ENCODE measurements around the gene OTX1. TPM values are rescaled to one million over a fixed set of nuclear protein-coding genes. Genes with fewer than 3 reads are reported as not detected.
"Not testable (repeated sequence)": the region's sequence is repeated elsewhere in the genome, so short reads cannot be mapped to it uniquely, and the experiment has no call there.

OTX1 gene
- total and polyA plus RNA-seq, 5 donors from 2014 or later, result not detected

DNA sequence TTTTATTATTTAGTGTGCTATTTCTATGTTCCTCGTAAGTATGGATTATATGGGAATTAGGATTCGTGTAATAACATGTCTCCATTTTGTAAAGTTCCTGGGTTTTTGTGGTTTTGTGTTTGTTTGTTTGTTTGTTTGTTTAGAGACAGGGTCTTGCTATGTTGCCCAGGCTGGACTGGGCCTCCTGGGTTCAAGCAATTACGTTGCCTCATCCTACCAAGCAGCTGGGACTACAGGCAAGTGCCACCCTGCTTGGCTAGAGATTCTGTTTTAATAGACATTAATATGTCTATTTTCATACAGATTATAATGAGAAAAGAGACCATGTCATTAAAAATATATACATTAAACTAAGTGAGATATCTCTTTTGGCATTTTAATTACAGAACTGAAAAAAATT lies 35.2 kb upstream of the OTX1 start:
- Mint-ChIP-seq H3K27ac (no peak overlapping the region), H3K27me3 (no peaks in the 10 kb centered on the region), H3K36me3 (peaks cover 23% of the 10 kb centered on the region), H3K4me1 (no peaks in the 10 kb centered on the region), H3K4me3 (no peak overlapping the region), H3K9me3 (no peaks in the 10 kb centered on the region)
- no peaks in the 10 kb centered on the region for H3K9me3 ChIP-seq (ENCODE audit: control insufficient read depth in 2 of 2, low read length in 2 of 2)
- no peak overlapping the region for H3K4me3 ChIP-seq (ENCODE audit: low read depth, low read length)
- DNase-seq (no peak), ATAC-seq (ENCODE audit: low read depth in 2 of 2) (no peak)
- no peaks in the 10 kb centered on the region for H3K27me3 ChIP-seq (ENCODE audit: control insufficient read depth, insufficient read depth, low read length)
- H3K27ac ChIP-seq (ENCODE audit: insufficient read depth, low read length, poor library complexity, severe bottlenecking), result no peak overlapping the region
- no peaks in the 10 kb centered on the region for H3K36me3 ChIP-seq (ENCODE audit: control insufficient read depth, insufficient read depth, low read length)
- no peaks in the 10 kb centered on the region for H3K4me1 ChIP-seq (ENCODE audit: control insufficient read depth, insufficient read depth, low read length, poor library complexity, severe bottlenecking)

DNA sequence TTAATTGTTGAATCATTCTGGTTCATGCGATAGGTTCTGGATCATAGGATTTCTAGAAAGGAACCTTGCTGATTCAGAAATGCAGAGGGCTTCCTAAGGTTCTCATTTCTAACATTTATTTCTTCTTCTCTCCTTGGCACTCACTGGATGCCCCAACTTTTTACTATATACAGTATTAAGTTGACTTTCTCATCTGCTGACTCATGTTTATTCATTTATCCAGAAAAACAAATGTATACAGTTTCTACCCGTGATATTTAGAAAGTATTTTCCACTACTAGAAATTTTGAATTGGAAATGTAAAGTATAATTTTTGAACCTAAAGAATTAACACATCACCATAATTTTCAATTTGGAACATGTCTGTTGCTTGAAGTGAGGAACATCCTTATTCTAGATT lies 32.2 kb upstream of the OTX1 start:
- Histone ChIP-seq H3K4me3 (ENCODE audit: low read depth, low read length) (no peak overlapping the region), H3K27me3 (ENCODE audit: control insufficient read depth, insufficient read depth, low read length) (no peaks in the 10 kb centered on the region), H3K9me3 (ENCODE audit: control insufficient read depth in 2 of 2, low read length in 2 of 2) (no peaks in the 10 kb centered on the region), H3K27ac (ENCODE audit: insufficient read depth, low read length, poor library complexity, severe bottlenecking) (no peak overlapping the region), H3K36me3 (ENCODE audit: control insufficient read depth, insufficient read depth, low read length) (no peaks in the 10 kb centered on the region), H3K4me1 (ENCODE audit: control insufficient read depth, insufficient read depth, low read length, poor library complexity, severe bottlenecking) (no peaks in the 10 kb centered on the region)
- no peak for DNase-seq
- Mint-ChIP-seq H3K4me1 (no peaks in the 10 kb centered on the region), H3K4me3 (no peak overlapping the region), H3K36me3 (peaks cover 24% of the 10 kb centered on the region), H3K27ac (no peak overlapping the region), H3K9me3 (peaks cover 0 to 4% (median 0%) of the 10 kb centered on the region in 7 donors), H3K27me3 (no peaks in the 10 kb centered on the region)
- no peak for ATAC-seq (ENCODE audit: low read depth in 2 of 2)

DNA sequence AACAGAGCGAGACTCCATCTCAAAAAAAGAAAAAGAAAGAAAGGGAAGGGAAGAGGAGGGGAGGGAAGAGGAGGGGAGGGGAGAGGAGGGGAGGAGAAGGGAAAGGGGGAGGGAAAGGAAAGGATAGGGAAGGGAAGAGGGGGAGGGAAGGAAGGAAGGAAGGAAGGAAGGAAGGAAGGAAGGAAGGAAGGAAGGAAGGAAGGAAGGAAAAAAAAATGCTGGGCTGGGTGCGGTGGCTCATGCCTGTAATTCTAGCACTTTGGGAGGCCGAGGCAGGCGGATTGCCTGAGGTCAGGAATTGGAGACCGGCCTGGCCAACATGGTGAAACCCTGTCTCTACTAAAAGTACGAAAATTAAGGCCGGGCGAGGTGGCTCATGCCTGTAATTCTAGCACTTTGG lies 30.9 kb upstream of the OTX1 start:
- not testable (repeated sequence) for DNase-seq; H3K9me3 Mint-ChIP-seq; H3K9me3 ChIP-seq (ENCODE audit: control insufficient read depth in 2 of 2, low read length in 2 of 2); H3K4me1 ChIP-seq (ENCODE audit: control insufficient read depth, insufficient read depth, low read length, poor library complexity, severe bottlenecking); ATAC-seq (ENCODE audit: low read depth in 2 of 2); H3K27me3 Mint-ChIP-seq; H3K4me1 Mint-ChIP-seq; H3K27ac ChIP-seq (ENCODE audit: insufficient read depth, low read length, poor library complexity, severe bottlenecking); H3K4me3 ChIP-seq (ENCODE audit: low read depth, low read length); H3K27me3 ChIP-seq (ENCODE audit: control insufficient read depth, insufficient read depth, low read length); H3K36me3 ChIP-seq (ENCODE audit: control insufficient read depth, insufficient read depth, low read length); H3K27ac Mint-ChIP-seq; H3K4me3 Mint-ChIP-seq
- peaks cover 22% of the 10 kb centered on the region for H3K36me3 Mint-ChIP-seq

DNA sequence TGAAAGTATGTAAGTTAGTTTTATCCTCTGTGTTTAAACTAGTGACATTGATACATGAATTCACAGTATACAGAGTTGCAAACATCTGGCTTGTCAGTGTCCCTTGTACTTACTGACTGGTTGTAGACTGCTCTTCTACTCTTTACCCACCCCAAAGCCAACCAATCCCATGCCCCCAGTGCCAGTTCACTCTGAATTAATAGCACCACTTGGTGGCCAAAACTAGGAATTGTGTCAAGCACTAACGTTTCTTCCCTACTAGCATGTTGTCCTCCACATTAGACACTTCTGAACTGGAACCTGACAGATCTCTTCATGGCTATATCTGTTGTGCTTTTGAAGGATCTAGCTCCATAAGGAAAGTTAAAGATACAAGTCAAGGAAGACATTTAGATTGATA lies 27.2 kb upstream of the OTX1 start:
- Histone ChIP-seq H3K4me3 (ENCODE audit: low read depth, low read length) (no peak overlapping the region), H3K4me1 (ENCODE audit: control insufficient read depth, insufficient read depth, low read length, poor library complexity, severe bottlenecking) (no peaks in the 10 kb centered on the region), H3K36me3 (ENCODE audit: control insufficient read depth, insufficient read depth, low read length) (no peaks in the 10 kb centered on the region), H3K27me3 (ENCODE audit: control insufficient read depth, insufficient read depth, low read length) (no peaks in the 10 kb centered on the region), H3K9me3 (ENCODE audit: control insufficient read depth in 2 of 2, low read length in 2 of 2) (no peaks in the 10 kb centered on the region), H3K27ac (ENCODE audit: insufficient read depth, low read length, poor library complexity, severe bottlenecking) (no peak overlapping the region)
- Mint-ChIP-seq H3K9me3 (peaks cover 0 to 4% (median 0%) of the 10 kb centered on the region in 7 donors), H3K36me3 (peaks cover 25% of the 10 kb centered on the region), H3K4me1 (no peaks in the 10 kb centered on the region), H3K27me3 (no peaks in the 10 kb centered on the region), H3K4me3 (no peak overlapping the region), H3K27ac (no peak overlapping the region)
- DNase-seq (peak in 1 of 3 donors; percentile 11), ATAC-seq (ENCODE audit: low read depth in 2 of 2) (no peak)

DNA sequence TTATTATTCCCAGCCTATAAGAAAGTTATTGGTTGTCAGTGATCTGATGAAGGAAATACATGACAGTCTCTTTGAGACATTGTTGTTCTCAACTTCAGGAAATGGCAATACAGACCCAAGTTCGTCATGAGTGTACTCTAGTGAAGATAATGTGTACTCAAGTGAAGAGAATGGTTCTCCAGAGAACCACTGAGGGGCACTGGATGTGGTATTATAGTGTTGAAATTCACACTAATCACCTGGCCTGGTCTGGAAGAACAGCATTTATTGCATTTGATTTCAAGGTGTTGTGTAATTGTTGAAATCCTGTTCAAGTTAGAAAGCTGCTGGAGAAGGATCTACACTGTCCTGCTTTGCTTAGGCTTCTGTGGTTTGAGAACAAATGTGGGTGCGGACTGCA lies 23.4 kb upstream of the OTX1 start:
- Mint-ChIP-seq H3K36me3 (peaks cover 20% of the 10 kb centered on the region), H3K4me1 (no peaks in the 10 kb centered on the region), H3K27ac (no peak overlapping the region), H3K27me3 (no peaks in the 10 kb centered on the region), H3K9me3 (peaks cover 0 to 4% (median 0%) of the 10 kb centered on the region in 7 donors), H3K4me3 (no peak overlapping the region)
- H3K27ac ChIP-seq (ENCODE audit: insufficient read depth, low read length, poor library complexity, severe bottlenecking), result no peak overlapping the region
- H3K27me3 ChIP-seq (ENCODE audit: control insufficient read depth, insufficient read depth, low read length), result no peaks in the 10 kb centered on the region
- H3K4me3 ChIP-seq (ENCODE audit: low read depth, low read length), result no peak overlapping the region
- H3K36me3 ChIP-seq (ENCODE audit: control insufficient read depth, insufficient read depth, low read length), result no peaks in the 10 kb centered on the region
- DNase-seq (no peak), ATAC-seq (ENCODE audit: low read depth in 2 of 2) (no peak)
- no peaks in the 10 kb centered on the region for H3K4me1 ChIP-seq (ENCODE audit: control insufficient read depth, insufficient read depth, low read length, poor library complexity, severe bottlenecking)
- H3K9me3 ChIP-seq (ENCODE audit: control insufficient read depth in 2 of 2, low read length in 2 of 2), result no peaks in the 10 kb centered on the region

DNA sequence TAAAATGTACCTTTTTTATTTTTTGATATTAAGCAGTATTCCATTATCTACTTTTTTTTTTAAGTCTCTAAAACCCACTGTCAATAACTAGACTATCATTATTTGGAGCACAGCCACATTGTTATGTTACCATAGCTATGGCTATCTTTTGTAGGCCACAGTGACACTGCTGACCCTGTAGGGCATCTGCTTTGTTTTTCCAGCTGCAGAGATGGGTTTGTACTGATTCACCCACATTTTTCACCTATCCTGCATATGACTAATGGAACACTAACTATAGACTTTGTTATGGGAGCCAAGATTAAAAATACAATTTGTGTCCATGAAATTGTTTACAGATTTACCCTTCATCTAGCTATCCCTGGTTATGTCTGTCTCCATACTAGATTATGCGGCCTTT lies 21.6 kb upstream of the OTX1 start:
- H3K4me1 Mint-ChIP-seq, result no peaks in the 10 kb centered on the region
- DNase-seq, result no peak
- H3K4me3 Mint-ChIP-seq, result no peak overlapping the region
- no peak for ATAC-seq (ENCODE audit: low read depth in 2 of 2)
- no peaks in the 10 kb centered on the region for H3K9me3 ChIP-seq (ENCODE audit: control insufficient read depth in 2 of 2, low read length in 2 of 2)
- no peak overlapping the region for H3K27ac ChIP-seq (ENCODE audit: insufficient read depth, low read length, poor library complexity, severe bottlenecking)
- H3K9me3 Mint-ChIP-seq, result peaks cover 0 to 4% (median 0%) of the 10 kb centered on the region in 7 donors
- H3K4me3 ChIP-seq (ENCODE audit: low read depth, low read length), result no peak overlapping the region
- H3K27me3 ChIP-seq (ENCODE audit: control insufficient read depth, insufficient read depth, low read length), result no peaks in the 10 kb centered on the region
- no peak overlapping the region for H3K27ac Mint-ChIP-seq
- no peaks in the 10 kb centered on the region for H3K27me3 Mint-ChIP-seq
- no peaks in the 10 kb centered on the region for H3K4me1 ChIP-seq (ENCODE audit: control insufficient read depth, insufficient read depth, low read length, poor library complexity, severe bottlenecking)
- H3K36me3 Mint-ChIP-seq, result peaks cover 16% of the 10 kb centered on the region
- no peaks in the 10 kb centered on the region for H3K36me3 ChIP-seq (ENCODE audit: control insufficient read depth, insufficient read depth, low read length)

DNA sequence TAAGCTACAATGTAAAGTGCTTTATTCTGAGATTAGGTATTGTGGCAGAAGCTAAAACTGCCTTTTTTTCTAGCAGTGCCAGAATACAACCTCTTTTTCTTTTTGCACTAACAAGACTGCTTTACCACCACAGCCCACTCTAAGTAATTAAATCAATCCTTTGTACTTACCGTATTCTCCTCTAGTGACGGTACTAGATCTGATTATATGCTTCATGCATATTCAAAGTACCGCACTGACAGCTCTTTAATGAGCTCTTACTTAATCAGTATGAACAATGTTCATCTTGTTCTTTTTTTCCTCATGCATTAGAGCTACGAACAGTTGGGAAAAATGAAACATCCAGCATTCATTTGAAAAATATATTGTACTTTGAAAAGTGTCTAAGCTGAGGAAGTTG lies 16.1 kb upstream of the OTX1 start:
- Mint-ChIP-seq H3K36me3 (peaks cover 5% of the 10 kb centered on the region), H3K27me3 (no peaks in the 10 kb centered on the region), H3K9me3 (no peaks in the 10 kb centered on the region), H3K4me1 (no peaks in the 10 kb centered on the region), H3K27ac (no peak overlapping the region), H3K4me3 (no peak overlapping the region)
- ATAC-seq (ENCODE audit: low read depth in 2 of 2) (no peak), DNase-seq (no peak)
- no peaks in the 10 kb centered on the region for H3K4me1 ChIP-seq (ENCODE audit: control insufficient read depth, insufficient read depth, low read length, poor library complexity, severe bottlenecking)
- H3K4me3 ChIP-seq (ENCODE audit: low read depth, low read length), result no peak overlapping the region
- no peak overlapping the region for H3K27ac ChIP-seq (ENCODE audit: insufficient read depth, low read length, poor library complexity, severe bottlenecking)
- no peaks in the 10 kb centered on the region for H3K36me3 ChIP-seq (ENCODE audit: control insufficient read depth, insufficient read depth, low read length)
- H3K27me3 ChIP-seq (ENCODE audit: control insufficient read depth, insufficient read depth, low read length), result no peaks in the 10 kb centered on the region
- H3K9me3 ChIP-seq (ENCODE audit: control insufficient read depth in 2 of 2, low read length in 2 of 2), result no peaks in the 10 kb centered on the region

DNA sequence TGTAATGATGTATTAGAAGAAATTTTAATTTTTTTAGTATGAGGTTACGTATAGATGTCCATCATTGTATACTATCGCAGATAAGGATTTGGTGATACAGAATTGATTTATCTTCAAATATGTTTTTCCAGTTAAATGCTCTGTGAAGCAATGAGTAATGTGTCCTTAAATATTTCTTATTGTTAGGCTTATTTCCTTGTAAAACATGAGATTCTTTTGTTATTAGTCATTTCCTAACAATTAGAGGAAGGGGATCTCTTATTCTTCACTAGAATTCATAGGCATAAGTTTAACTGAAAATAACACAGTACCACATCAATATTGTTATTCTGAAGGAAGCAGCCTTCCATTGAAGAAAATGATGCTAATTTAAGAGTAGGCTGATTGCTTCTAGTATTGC lies 15.5 kb upstream of the OTX1 start:
- ATAC-seq (ENCODE audit: low read depth in 2 of 2), result no peak
- no peak for DNase-seq
- H3K27ac Mint-ChIP-seq, result no peak overlapping the region
- peaks cover 6% of the 10 kb centered on the region for H3K36me3 Mint-ChIP-seq
- Histone ChIP-seq H3K36me3 (ENCODE audit: control insufficient read depth, insufficient read depth, low read length) (no peaks in the 10 kb centered on the region), H3K9me3 (ENCODE audit: control insufficient read depth in 2 of 2, low read length in 2 of 2) (no peaks in the 10 kb centered on the region), H3K4me1 (ENCODE audit: control insufficient read depth, insufficient read depth, low read length, poor library complexity, severe bottlenecking) (no peaks in the 10 kb centered on the region), H3K4me3 (ENCODE audit: low read depth, low read length) (no peak overlapping the region), H3K27me3 (ENCODE audit: control insufficient read depth, insufficient read depth, low read length) (no peaks in the 10 kb centered on the region), H3K27ac (ENCODE audit: insufficient read depth, low read length, poor library complexity, severe bottlenecking) (no peak overlapping the region)
- no peaks in the 10 kb centered on the region for H3K27me3 Mint-ChIP-seq
- H3K9me3 Mint-ChIP-seq, result no peaks in the 10 kb centered on the region
- no peak overlapping the region for H3K4me3 Mint-ChIP-seq
- H3K4me1 Mint-ChIP-seq, result no peaks in the 10 kb centered on the region

All from CD4-positive, CD25-positive, alpha-beta regulatory T cell (primary cell).